B cell (primary cell): ENCODE measurements around the gene PPP1R2. TPM values are rescaled to one million over a fixed set of nuclear protein-coding genes. Genes with fewer than 3 reads are reported as not detected.

Source experiments
- ATAC-seq: fragments of 200-7000 bp; cut with Tn5 transposase; one replicate; pipeline ENCODE4 v1.10.0; 2021; ENCODE audit warnings: low read depth, mild to moderate bottlenecking, moderate number of reproducible peaks, moderate library complexity
- CTCF ChIA-PET: fragments of 350-600 bp; sonication (Branson Sonifier 250); formaldehyde crosslinking; loops from one replicate; lab custom pipeline; 2021; ENCODE audit warnings: antibody characterized with exemption, inconsistent platforms; lab: Charles Lee
- POLR2A ChIA-PET: fragments of 350-600 bp; sonication (Branson Sonifier 250); formaldehyde crosslinking; loops from one replicate; lab custom pipeline; 2021; ENCODE audit warnings: antibody characterized with exemption; lab: Charles Lee
- DNase-seq: peaks from one replicate; pipeline ENCODE4 v3.0.0; 2013
- H2AFZ ChIP-seq: 2 replicates; pipeline ENCODE4 v1.6.1; 2012; ENCODE audit warnings: mild to moderate bottlenecking, low read depth, low read length; ENCODE audit not compliant: insufficient read depth, poor library complexity, severe bottlenecking
- H3K27ac ChIP-seq, 2 donors: 1 replicate in 1 of 2; 2 replicates in 1 of 2; pipeline ENCODE4 v1.5.1; 2012 to 2013; ENCODE audit warnings: low read length in 2 of 2, mild to moderate bottlenecking in 2 of 2, moderate library complexity in 1 of 2
- H3K27me3 ChIP-seq, 4 experiments: fragments of 200-600 bp in 1 of 4; sonication (generic) in 1 of 4; replicated peaks in 1 of 4; 1 replicate in 2 of 4; 2 replicates in 2 of 4; pipeline versions ENCODE4 v1.6.1 to v1.7.0; 2013 to 2016; ENCODE audit warnings: low read length in 3 of 4, mild to moderate bottlenecking in 2 of 4, mixed read lengths in 1 of 4, moderate library complexity in 1 of 4; ENCODE audit not compliant: insufficient read depth in 4 of 4, control insufficient read depth in 3 of 4; ENCODE audit errors: control extremely low read depth in 1 of 4
- H3K36me3 ChIP-seq, 2 experiments: replicated peaks in 1 of 2; 1 replicate in 1 of 2; 2 replicates in 1 of 2; pipeline versions ENCODE4 v1.6.1 to v1.7.1; 2013; ENCODE audit warnings: low read length in 1 of 2; ENCODE audit not compliant: insufficient read depth in 2 of 2, control insufficient read depth in 1 of 2; ENCODE audit errors: control extremely low read depth in 1 of 2, extremely low read depth in 1 of 2
- H3K4me1 ChIP-seq, 2 donors: fragments of 200-600 bp in 1 of 2; sonication (generic) in 1 of 2; 1 replicate in 1 of 2; 2 replicates in 1 of 2; pipeline versions ENCODE4 v1.5.1 to v1.6.1; 2013 to 2017; ENCODE audit warnings: low read length in 2 of 2; ENCODE audit not compliant: control insufficient read depth in 2 of 2, insufficient read depth in 2 of 2
- H3K4me2 ChIP-seq: replicated peaks from 2 replicates; pipeline ENCODE3; 2012; ENCODE audit warnings: mild to moderate bottlenecking, low read depth, low read length; ENCODE audit not compliant: poor library complexity, severe bottlenecking
- H3K4me3 ChIP-seq, 5 experiments: fragments of 200-600 bp in 1 of 5; sonication (generic) in 1 of 5; 1 replicate in 3 of 5; 2 replicates in 2 of 5; pipeline versions ENCODE4 v1.5.1 to v1.7.0; 2011 to 2016; ENCODE audit warnings: low read length in 4 of 5, mild to moderate bottlenecking in 4 of 5, low read depth in 2 of 5, control low read depth in 1 of 5, moderate library complexity in 1 of 5; ENCODE audit not compliant: insufficient read depth in 1 of 5; ENCODE audit errors: control extremely low read depth in 1 of 5, extremely low read depth in 1 of 5
- H3K79me2 ChIP-seq: fragments of 200-600 bp; sonication (generic); one replicate; pipeline ENCODE4 v1.6.0; 2016; ENCODE audit warnings: low read length; ENCODE audit not compliant: control insufficient read depth, insufficient read depth
- H3K9ac ChIP-seq: fragments of 200-600 bp; sonication (generic); 2 replicates; pipeline ENCODE4 v1.6.1; 2017; ENCODE audit warnings: mild to moderate bottlenecking, low read length, moderate library complexity
- H3K9me3 ChIP-seq, 3 donors: one replicate each; pipeline versions ENCODE4 v1.6.1 to v1.7.1; 2013; ENCODE audit warnings: low read length in 2 of 3; ENCODE audit not compliant: control insufficient read depth in 2 of 3, insufficient read depth in 1 of 3; ENCODE audit errors: control extremely low read depth in 1 of 3
- H4K20me1 ChIP-seq: 2 replicates; pipeline ENCODE4 v1.6.0; 2012; ENCODE audit warnings: mild to moderate bottlenecking, low read length; ENCODE audit not compliant: insufficient read depth, control insufficient read depth, poor library complexity, severe bottlenecking
- H3K27ac Mint-ChIP-seq: one replicate; pipeline ENCODE4 v1.8.0; 2021; ENCODE audit warnings: mixed read lengths
- H3K27me3 Mint-ChIP-seq: one replicate; pipeline ENCODE4 v1.8.0; 2021; ENCODE audit warnings: mixed read lengths
- H3K4me1 Mint-ChIP-seq: one replicate; pipeline ENCODE4 v1.8.0; 2021; ENCODE audit warnings: mixed read lengths
- H3K4me3 Mint-ChIP-seq: one replicate; pipeline ENCODE4 v1.8.0; 2021; ENCODE audit warnings: mixed read lengths
- H3K9me3 Mint-ChIP-seq: one replicate; pipeline ENCODE4 v1.8.0; 2022; ENCODE audit warnings: mixed read lengths; ENCODE audit not compliant: insufficient read depth
- EZH2 ChIP-seq: IDR thresholded peaks from 2 replicates; pipeline ENCODE4 v1.6.1; 2012; ENCODE audit warnings: borderline replicate concordance, low read depth, mild to moderate bottlenecking, moderate library complexity, low read length; ENCODE audit not compliant: insufficient read depth, poor library complexity, severe bottlenecking
- WGBS: methylation state at CpG from one replicate; pipeline ENCODE4 v1.1.5; 2013; ENCODE audit warnings: missing lambda C conversion rate; ENCODE audit not compliant: insufficient coverage; 5-methylcytosine and 5-hydroxymethylcytosine counted together
- intact Hi-C: fragments of 100-400 bp; cut with micrococcal nuclease; formaldehyde crosslinking; loops from one replicate; pipeline ENCODE4 v1.10.0; 2022
- polyA plus RNA-seq: library from polyadenylated mRNA; depleted of rRNA; stranded (reverse); fragments of >200 nt; gene quantifications from 2 replicates; pipeline ENCODE4 v1.2.3, GENCODE V29; 2012
- total RNA-seq, 2 donors: library from RNA; stranded (reverse); fragments of 120-200 nt in 1 of 2; gene quantifications; 1 replicate in 1 of 2; 2 replicates in 1 of 2; pipeline versions ENCODE4 v1.2.3 to v1.2.4, GENCODE V29; 2013 to 2022
- TF ChIP-seq, protein P1 (sequence below): fragments of 200-600 bp; IDR thresholded peaks from one replicate; pipeline ENCODE4 v1.8.0; 2022; ENCODE audit warnings: antibody characterized with exemption, mild to moderate bottlenecking

PPP1R2 gene
- total and polyA plus RNA-seq, 2 donors (not counting 1 experiment from before 2014, with no cell fraction given): 39.1 to 73.8 TPM

GRCh38 chr3:195537995-195538394 lies 5.1 kb downstream of the PPP1R2 start:
- no peak for TF ChIP-seq EZH2
- TF ChIP-seq, protein P1, sequence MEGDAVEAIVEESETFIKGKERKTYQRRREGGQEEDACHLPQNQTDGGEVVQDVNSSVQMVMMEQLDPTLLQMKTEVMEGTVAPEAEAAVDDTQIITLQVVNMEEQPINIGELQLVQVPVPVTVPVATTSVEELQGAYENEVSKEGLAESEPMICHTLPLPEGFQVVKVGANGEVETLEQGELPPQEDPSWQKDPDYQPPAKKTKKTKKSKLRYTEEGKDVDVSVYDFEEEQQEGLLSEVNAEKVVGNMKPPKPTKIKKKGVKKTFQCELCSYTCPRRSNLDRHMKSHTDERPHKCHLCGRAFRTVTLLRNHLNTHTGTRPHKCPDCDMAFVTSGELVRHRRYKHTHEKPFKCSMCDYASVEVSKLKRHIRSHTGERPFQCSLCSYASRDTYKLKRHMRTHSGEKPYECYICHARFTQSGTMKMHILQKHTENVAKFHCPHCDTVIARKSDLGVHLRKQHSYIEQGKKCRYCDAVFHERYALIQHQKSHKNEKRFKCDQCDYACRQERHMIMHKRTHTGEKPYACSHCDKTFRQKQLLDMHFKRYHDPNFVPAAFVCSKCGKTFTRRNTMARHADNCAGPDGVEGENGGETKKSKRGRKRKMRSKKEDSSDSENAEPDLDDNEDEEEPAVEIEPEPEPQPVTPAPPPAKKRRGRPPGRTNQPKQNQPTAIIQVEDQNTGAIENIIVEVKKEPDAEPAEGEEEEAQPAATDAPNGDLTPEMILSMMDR: no peak
- DNase-seq: peak; percentile 80
- H4K20me1 ChIP-seq: peaks cover 81% of the 10 kb centered on the region
- peak overlapping the region; percentile 47 for H3K4me2 ChIP-seq
- peak; percentile 37 for ATAC-seq
- peaks cover 99% of the 10 kb centered on the region for H3K79me2 ChIP-seq
- peak overlapping the region; percentile 19 for H3K9ac ChIP-seq
- peaks cover 0 to 12% of the 10 kb centered on the region in 2 experiments for H3K36me3 ChIP-seq
- no peaks in the 10 kb centered on the region for H3K9me3 ChIP-seq
- CTCF ChIA-PET: interaction anchor here (1.2 to 3.2 kb wide), 4 partner anchors 11 to 267 kb away, joined by 4 to 14 read pairs (median 8); partner anchors contain the start of gene XXYLT1
- peaks cover 50 to 60% of the 10 kb centered on the region in 2 donors for H3K4me1 ChIP-seq
- peak overlapping the region in 1 of 5 experiments; percentile 18 for H3K4me3 ChIP-seq
- Mint-ChIP-seq H3K9me3 (no peaks in the 10 kb centered on the region), H3K4me1 (peaks cover 76% of the 10 kb centered on the region), H3K27me3 (no peaks in the 10 kb centered on the region), H3K4me3 (peak overlapping the region; percentile 49), H3K27ac (peak overlapping the region; percentile 68)
- POLR2A ChIA-PET: interaction anchor here (1.0 to 1.7 kb wide), 2 partner anchors 10 to 12 kb away, joined by 3 to 7 read pairs; no protein-coding TSS in a partner anchor
- peak overlapping the region in 1 of 2 donors; percentile 96 for H3K27ac ChIP-seq
- H2AFZ ChIP-seq: no peak overlapping the region
- H3K27me3 ChIP-seq: no peaks in the 10 kb centered on the region
- WGBS: no CpG with 5 or more reads among the region's 2 CpGs
- intact Hi-C loops: loop anchor here (2.0 kb wide), 1 partner anchor 15 kb away; no protein-coding TSS in a partner anchor

- H3K4me2 ChIP-seq: no peak overlapping the region
- H3K79me2 ChIP-seq: peaks cover 98% of the 10 kb centered on the region
- intact Hi-C loops: no loop called here
- no peak overlapping the region for H3K9ac ChIP-seq
- peaks cover 71% of the 10 kb centered on the region for H3K4me1 Mint-ChIP-seq
- peak overlapping the region in 1 of 2 donors; percentile 13 for H3K27ac ChIP-seq
- no peak overlapping the region for H3K4me3 Mint-ChIP-seq
- no peak for ATAC-seq
- DNase-seq: no peak
- no peaks in the 10 kb centered on the region for H3K27me3 ChIP-seq
- H3K9me3 ChIP-seq: no peaks in the 10 kb centered on the region
- no peaks in the 10 kb centered on the region for H3K9me3 Mint-ChIP-seq
- peaks cover 4 to 19% of the 10 kb centered on the region in 2 experiments for H3K36me3 ChIP-seq
- CTCF ChIA-PET: interaction anchor here (1.0 kb wide), 1 partner anchor 13 kb away, joined by 3 read pairs; no protein-coding TSS in a partner anchor
- H4K20me1 ChIP-seq: peaks cover 90% of the 10 kb centered on the region
- peak overlapping the region; percentile 2 for H3K27ac Mint-ChIP-seq
- no peak for TF ChIP-seq EZH2
- TF ChIP-seq, protein P1: no peak
- no peaks in the 10 kb centered on the region for H3K27me3 Mint-ChIP-seq
- WGBS: 95% methylated on average over 4 of the region's 5 CpGs
- no peak overlapping the region for H3K4me3 ChIP-seq
- H2AFZ ChIP-seq: no peak overlapping the region
- POLR2A ChIA-PET: no interaction called here
- peaks cover 33 to 46% of the 10 kb centered on the region in 2 donors for H3K4me1 ChIP-seq
Measured at GRCh38 chr3:195535293-195535692, 7.8 kb downstream of the PPP1R2 start.
